Mesendoderm (in vitro differentiated cells): ENCODE data around the gene FGFRL1.
A peak's percentile ranks its signal among the peaks of the same experiment; 100 is the strongest.

ENCODE experiments used
- DNase-seq: peaks from one replicate; pipeline ENCODE4 v3.0.0; 2013
- H2AK5ac ChIP-seq: 2 replicates; pipeline ENCODE4 v1.6.1; 2013; ENCODE audit warnings: low read length, inconsistent platforms
- H2BK120ac ChIP-seq: 2 replicates; pipeline ENCODE4 v1.6.1; 2013; ENCODE audit warnings: low read depth, mild to moderate bottlenecking, low read length, moderate library complexity, mixed read lengths
- H2BK15ac ChIP-seq: replicated peaks from 2 replicates; pipeline ENCODE4 v1.6.1; 2013; ENCODE audit warnings: low read depth, mild to moderate bottlenecking, moderate library complexity
- H2BK5ac ChIP-seq: 2 replicates; pipeline ENCODE4 v1.6.1; 2013; ENCODE audit warnings: low read length, inconsistent platforms
- H3K18ac ChIP-seq: 2 replicates; pipeline ENCODE4 v1.6.1; 2013; ENCODE audit warnings: mild to moderate bottlenecking, low read length, mixed read lengths
- H3K23ac ChIP-seq: one replicate; pipeline ENCODE4 v1.6.1; 2013; ENCODE audit warnings: low read length
- H3K27ac ChIP-seq: 2 replicates; pipeline ENCODE4 v1.5.1; 2013; ENCODE audit warnings: low read depth, mild to moderate bottlenecking, inconsistent platforms, low read length, moderate library complexity
- H3K27me3 ChIP-seq: 2 replicates; pipeline ENCODE4 v1.6.1; 2013; ENCODE audit warnings: low read length, control low read depth, mild to moderate bottlenecking, inconsistent platforms; ENCODE audit not compliant: insufficient read depth, poor library complexity
- H3K36me3 ChIP-seq: 2 replicates; pipeline ENCODE4 v1.6.1; 2013; ENCODE audit warnings: low read length, inconsistent platforms; ENCODE audit not compliant: control insufficient read depth, insufficient read depth
- H3K4ac ChIP-seq: one replicate; pipeline ENCODE4 v1.6.1; 2013; ENCODE audit warnings: low read depth, mild to moderate bottlenecking, low read length, moderate library complexity
- H3K4me1 ChIP-seq: 2 replicates; pipeline ENCODE4 v1.6.1; 2013; ENCODE audit warnings: low read depth, low read length, inconsistent platforms; ENCODE audit not compliant: control insufficient read depth
- H3K4me2 ChIP-seq: 2 replicates; pipeline ENCODE4 v1.6.1; 2013; ENCODE audit warnings: low read length
- H3K4me3 ChIP-seq: 2 replicates; pipeline ENCODE4 v1.5.1; 2013; ENCODE audit warnings: mild to moderate bottlenecking, low read length
- H3K56ac ChIP-seq: one replicate; pipeline ENCODE4 v1.6.1; 2013; ENCODE audit warnings: low read length
- H3K79me1 ChIP-seq: 2 replicates; pipeline ENCODE4 v1.6.1; 2013; ENCODE audit warnings: low read length, inconsistent platforms
- H3K79me2 ChIP-seq: 2 replicates; pipeline ENCODE4 v1.6.1; 2013; ENCODE audit warnings: mild to moderate bottlenecking, low read length; ENCODE audit not compliant: control insufficient read depth, insufficient read depth
- H3K9ac ChIP-seq: 2 replicates; pipeline ENCODE4 v1.6.1; 2013; ENCODE audit warnings: low read length, inconsistent platforms
- H4K5ac ChIP-seq: one replicate; pipeline ENCODE4 v1.6.1; 2013; ENCODE audit warnings: low read length
- H4K8ac ChIP-seq: one replicate; pipeline ENCODE4 v1.6.1; 2013; ENCODE audit warnings: low read depth, mild to moderate bottlenecking, control low read depth, low read length, moderate library complexity
- WGBS: extraction: QIAGEN DNeasy Blood & Tissue Kit; methylation state at CpG from one replicate; pipeline ENCODE4 v1.1.7; 2013; ENCODE audit warnings: low lambda C conversion rate, missing lambda C conversion rate; ENCODE audit not compliant: insufficient coverage; ENCODE audit errors: extremely low coverage; 5-methylcytosine and 5-hydroxymethylcytosine counted together

The FGFRL1 gene

DNA sequence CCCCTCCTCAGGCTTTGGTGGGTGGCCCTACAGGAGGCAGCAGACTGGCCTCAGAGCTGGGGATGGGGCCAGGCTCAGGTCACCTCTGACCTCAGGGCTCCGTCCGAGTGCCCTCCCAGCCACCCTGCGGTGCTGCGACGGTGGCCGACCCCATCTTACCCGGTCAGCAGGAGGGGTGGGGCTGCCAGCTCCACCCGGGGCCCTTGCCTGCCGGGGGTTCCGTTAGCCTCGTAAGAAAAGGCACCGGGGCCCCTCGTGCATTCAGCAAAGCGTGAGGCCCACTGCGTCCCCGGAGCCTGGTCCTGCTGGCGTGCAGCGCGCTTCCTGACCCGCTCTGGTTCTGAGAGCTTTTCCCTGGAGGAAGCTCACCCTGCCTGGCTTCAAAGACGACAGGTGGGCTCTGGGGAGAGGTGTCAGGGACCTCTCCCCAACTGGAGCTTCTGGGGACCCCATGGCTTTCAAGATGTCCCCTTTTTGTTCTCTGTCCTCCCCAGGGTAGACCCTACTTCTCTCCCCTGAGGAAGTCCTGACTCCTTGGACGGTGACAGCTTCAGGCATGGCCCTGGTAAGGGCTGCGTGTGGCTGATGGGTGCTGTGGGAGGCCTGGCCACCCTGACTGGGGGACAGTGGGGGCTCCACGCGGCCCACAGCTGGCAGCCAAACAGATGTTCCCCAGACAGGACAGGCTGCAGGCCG, 15.9 kb downstream of the FGFRL1 start:
- Histone ChIP-seq H2BK15ac (no peak overlapping the region), H3K18ac (no peak overlapping the region), H3K27ac (no peak overlapping the region), H3K4ac (no peak overlapping the region), H3K23ac (no peak overlapping the region), H3K79me2 (no peaks in the 10 kb centered on the region), H2AK5ac (no peak overlapping the region), H3K79me1 (no peaks in the 10 kb centered on the region), H2BK5ac (no peak overlapping the region), H3K4me3 (no peak overlapping the region), H4K5ac (no peak overlapping the region), H3K4me1 (no peaks in the 10 kb centered on the region), H3K56ac (peak overlapping the region; percentile 34), H3K4me2 (no peak overlapping the region), H3K27me3 (no peaks in the 10 kb centered on the region), H3K9ac (no peak overlapping the region), H2BK120ac (no peak overlapping the region), H3K36me3 (peaks cover 8% of the 10 kb centered on the region), H4K8ac (no peak overlapping the region)
- DNase-seq: no peak
- WGBS: no CpG with 5 or more reads among the region's 26 CpGs

DNA sequence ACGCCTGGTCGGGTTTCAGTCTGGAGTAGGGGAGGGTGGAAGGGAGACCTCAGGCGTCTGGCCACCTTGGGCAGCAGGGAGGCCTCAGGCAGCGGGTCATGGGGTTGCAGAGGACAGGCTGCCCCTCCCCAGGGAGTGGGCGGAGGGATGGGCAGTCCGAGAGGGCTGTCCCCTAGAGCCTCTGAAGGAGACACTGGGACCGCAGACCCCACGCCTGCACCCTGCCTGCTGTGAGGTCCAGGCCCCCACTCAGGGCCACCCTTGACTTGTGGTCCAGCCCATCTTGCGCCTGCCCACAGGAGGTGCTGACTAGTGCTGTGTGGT, 16.5 kb downstream of the FGFRL1 start:
- H3K79me2 ChIP-seq: no peaks in the 10 kb centered on the region
- H3K27me3 ChIP-seq: no peaks in the 10 kb centered on the region
- no peaks in the 10 kb centered on the region for H3K79me1 ChIP-seq
- H2BK5ac ChIP-seq: no peak overlapping the region
- H3K4me2 ChIP-seq: no peak overlapping the region
- peaks cover 8% of the 10 kb centered on the region for H3K36me3 ChIP-seq
- H3K18ac ChIP-seq: no peak overlapping the region
- no peak overlapping the region for H2BK15ac ChIP-seq
- H3K4me1 ChIP-seq: no peaks in the 10 kb centered on the region
- no peak for DNase-seq
- no peak overlapping the region for H3K56ac ChIP-seq
- no peak overlapping the region for H3K9ac ChIP-seq
- no peak overlapping the region for H4K8ac ChIP-seq
- H3K23ac ChIP-seq: no peak overlapping the region
- no CpG with 5 or more reads among the region's 9 CpGs for WGBS
- H3K4me3 ChIP-seq: no peak overlapping the region
- no peak overlapping the region for H3K27ac ChIP-seq
- H4K5ac ChIP-seq: no peak overlapping the region
- H3K4ac ChIP-seq: no peak overlapping the region
- H2BK120ac ChIP-seq: no peak overlapping the region
- H2AK5ac ChIP-seq: no peak overlapping the region

DNA sequence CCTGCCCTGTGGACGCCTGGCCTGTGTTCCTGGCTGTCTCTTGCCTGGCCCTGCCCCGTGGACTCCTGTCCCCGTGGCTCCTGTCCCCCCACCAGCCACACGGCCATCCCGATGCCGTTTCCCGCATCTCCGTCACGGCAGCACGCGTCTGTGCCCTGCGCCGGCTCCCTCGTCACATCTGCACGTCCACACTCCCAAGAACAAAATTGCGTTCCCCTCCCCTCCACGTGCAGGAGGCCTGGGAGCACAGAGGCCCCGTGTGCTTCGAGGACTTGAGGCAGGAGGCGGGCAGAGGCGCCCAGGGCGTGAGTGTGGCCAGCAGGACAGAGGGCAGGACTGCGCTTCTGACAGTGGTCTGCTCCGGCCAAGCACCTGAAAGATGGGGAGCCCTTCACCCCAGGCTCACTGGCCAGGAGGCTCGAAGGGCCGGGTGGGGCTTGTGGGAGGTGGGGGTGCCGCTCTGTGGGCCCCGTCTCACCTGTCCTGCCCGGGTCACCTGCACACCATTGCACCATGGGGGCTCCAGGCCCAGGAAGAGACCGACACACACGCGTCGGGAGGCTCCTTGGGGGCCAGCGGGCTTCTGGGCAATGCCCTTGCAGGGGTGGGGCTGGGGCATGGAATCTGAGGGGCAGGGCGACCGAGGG, 17.3 kb downstream of the FGFRL1 start:
- no peak overlapping the region for H4K5ac ChIP-seq
- DNase-seq: no peak
- H3K4me1 ChIP-seq: no peaks in the 10 kb centered on the region
- no peak overlapping the region for H3K4ac ChIP-seq
- no peaks in the 10 kb centered on the region for H3K79me2 ChIP-seq
- H2BK5ac ChIP-seq: no peak overlapping the region
- H2AK5ac ChIP-seq: no peak overlapping the region
- no peak overlapping the region for H3K27ac ChIP-seq
- no peak overlapping the region for H4K8ac ChIP-seq
- no peak overlapping the region for H3K56ac ChIP-seq
- no peak overlapping the region for H3K4me3 ChIP-seq
- H3K18ac ChIP-seq: no peak overlapping the region
- no peak overlapping the region for H3K9ac ChIP-seq
- no peak overlapping the region for H3K23ac ChIP-seq
- H2BK120ac ChIP-seq: no peak overlapping the region
- WGBS: no CpG with 5 or more reads among the region's 36 CpGs
- H3K27me3 ChIP-seq: no peaks in the 10 kb centered on the region
- no peaks in the 10 kb centered on the region for H3K79me1 ChIP-seq
- H3K36me3 ChIP-seq: peaks cover 8% of the 10 kb centered on the region
- no peak overlapping the region for H3K4me2 ChIP-seq
- no peak overlapping the region for H2BK15ac ChIP-seq

DNA sequence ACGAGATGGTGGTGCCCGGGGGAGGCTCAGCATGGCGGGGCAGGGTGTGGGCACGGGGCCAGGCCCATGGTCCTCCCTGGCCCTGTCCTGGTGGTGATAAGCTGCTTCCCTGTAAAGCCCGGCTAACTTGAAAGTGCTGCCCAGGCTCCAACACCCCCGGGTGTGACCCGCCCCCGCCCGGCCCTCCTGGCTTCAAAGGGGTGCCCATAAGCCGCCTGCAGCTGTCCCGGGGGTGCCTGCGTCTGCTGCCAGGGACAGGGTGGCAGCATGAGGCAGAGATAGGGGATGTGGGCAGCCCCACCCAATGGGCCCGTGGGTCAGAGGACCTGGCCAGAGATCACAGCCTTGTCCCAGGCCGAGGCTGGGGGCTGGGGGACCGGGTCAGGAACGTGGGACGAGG, 18.1 kb downstream of the FGFRL1 start:
- H3K27ac ChIP-seq: no peak overlapping the region
- H2BK5ac ChIP-seq: no peak overlapping the region
- H3K4me3 ChIP-seq: no peak overlapping the region
- no peak overlapping the region for H3K4me2 ChIP-seq
- no peak overlapping the region for H3K18ac ChIP-seq
- no peak for DNase-seq
- no peak overlapping the region for H3K9ac ChIP-seq
- WGBS: no CpG with 5 or more reads among the region's 17 CpGs
- no peaks in the 10 kb centered on the region for H3K79me1 ChIP-seq
- no peak overlapping the region for H2BK15ac ChIP-seq
- H3K4ac ChIP-seq: no peak overlapping the region
- no peaks in the 10 kb centered on the region for H3K4me1 ChIP-seq
- no peak overlapping the region for H3K23ac ChIP-seq
- no peak overlapping the region for H3K56ac ChIP-seq
- H4K8ac ChIP-seq: no peak overlapping the region
- H3K27me3 ChIP-seq: no peaks in the 10 kb centered on the region
- peaks cover 8% of the 10 kb centered on the region for H3K36me3 ChIP-seq
- no peak overlapping the region for H4K5ac ChIP-seq
- no peak overlapping the region for H2BK120ac ChIP-seq
- H2AK5ac ChIP-seq: no peak overlapping the region
- H3K79me2 ChIP-seq: no peaks in the 10 kb centered on the region

DNA sequence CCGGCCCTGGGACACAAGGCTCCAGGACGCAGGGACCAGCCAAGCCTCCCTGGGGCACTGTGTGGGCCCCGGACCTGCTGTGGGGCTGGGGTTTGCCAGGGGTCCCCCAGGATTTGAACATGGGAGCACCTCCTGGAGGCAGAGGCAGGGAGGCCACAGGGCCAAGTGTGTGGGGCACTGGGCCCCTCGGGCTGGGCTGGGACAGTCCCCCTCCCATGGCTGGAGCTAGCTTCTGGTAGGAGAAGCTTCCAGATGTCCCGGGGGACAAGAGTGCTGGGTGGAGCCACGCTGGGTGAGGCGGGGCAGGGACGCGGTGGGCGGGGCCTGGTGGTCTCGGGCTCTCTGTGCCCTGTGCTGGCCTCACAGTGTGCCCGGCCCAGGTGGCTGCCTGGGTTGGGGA, 18.6 kb downstream of the FGFRL1 start:
- no peak overlapping the region for H2BK15ac ChIP-seq
- H3K79me1 ChIP-seq: no peaks in the 10 kb centered on the region
- H4K5ac ChIP-seq: no peak overlapping the region
- no peak overlapping the region for H4K8ac ChIP-seq
- no peak overlapping the region for H3K56ac ChIP-seq
- no peaks in the 10 kb centered on the region for H3K79me2 ChIP-seq
- H3K4me3 ChIP-seq: no peak overlapping the region
- H3K18ac ChIP-seq: no peak overlapping the region
- no CpG with 5 or more reads among the region's 12 CpGs for WGBS
- H3K27me3 ChIP-seq: no peaks in the 10 kb centered on the region
- H3K27ac ChIP-seq: no peak overlapping the region
- no peak overlapping the region for H3K23ac ChIP-seq
- no peak overlapping the region for H3K4ac ChIP-seq
- peaks cover 8% of the 10 kb centered on the region for H3K36me3 ChIP-seq
- H3K9ac ChIP-seq: no peak overlapping the region
- no peak overlapping the region for H3K4me2 ChIP-seq
- no peak overlapping the region for H2AK5ac ChIP-seq
- no peak overlapping the region for H2BK5ac ChIP-seq
- no peak overlapping the region for H2BK120ac ChIP-seq
- DNase-seq: no peak
- no peaks in the 10 kb centered on the region for H3K4me1 ChIP-seq

DNA sequence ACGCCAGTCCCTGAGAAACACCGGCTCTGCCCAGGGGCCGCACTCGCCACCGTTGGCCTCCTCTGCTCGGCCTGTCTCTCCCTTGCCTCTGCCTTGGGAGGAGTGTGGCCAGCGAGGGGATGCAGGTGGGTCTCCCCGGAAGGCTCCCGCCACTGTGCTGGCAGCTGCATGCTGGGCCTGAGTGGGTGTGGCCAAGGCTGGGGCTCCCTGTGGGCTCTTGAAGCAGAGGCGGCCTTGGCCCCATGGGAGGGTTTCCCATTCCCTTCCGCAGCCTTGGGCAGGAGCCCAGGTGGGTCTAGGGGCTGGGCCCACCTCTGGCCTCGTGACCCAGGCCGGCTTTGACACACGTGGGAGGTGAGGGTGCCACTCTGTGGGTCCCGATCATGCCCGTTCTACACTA, 19.1 kb downstream of the FGFRL1 start:
- H3K27me3 ChIP-seq: no peaks in the 10 kb centered on the region
- no peak overlapping the region for H2BK15ac ChIP-seq
- H3K36me3 ChIP-seq: peaks cover 4% of the 10 kb centered on the region
- no peak overlapping the region for H2BK120ac ChIP-seq
- no peak overlapping the region for H3K18ac ChIP-seq
- no peak overlapping the region for H3K56ac ChIP-seq
- no peak overlapping the region for H3K23ac ChIP-seq
- H3K4me2 ChIP-seq: no peak overlapping the region
- no peak for DNase-seq
- no peak overlapping the region for H3K9ac ChIP-seq
- no peaks in the 10 kb centered on the region for H3K79me2 ChIP-seq
- H3K4me1 ChIP-seq: no peaks in the 10 kb centered on the region
- no peak overlapping the region for H3K27ac ChIP-seq
- no peak overlapping the region for H2AK5ac ChIP-seq
- H3K4ac ChIP-seq: no peak overlapping the region
- H3K79me1 ChIP-seq: no peaks in the 10 kb centered on the region
- H4K5ac ChIP-seq: no peak overlapping the region
- H2BK5ac ChIP-seq: no peak overlapping the region
- no peak overlapping the region for H3K4me3 ChIP-seq
- WGBS: no CpG with 5 or more reads among the region's 16 CpGs
- no peak overlapping the region for H4K8ac ChIP-seq
